Measurements from ENCODE around the gene PAH. TPM values are rescaled to one million over a fixed set of nuclear protein-coding genes. Genes with fewer than 3 reads are reported as not detected.

PAH gene
- total and polyA plus RNA-seq, 12 donors, result 1.7 to 92.5 (median 8.6) TPM

GRCh38 chr12:102910137-102910536 lies 6.9 kb downstream of the PAH start:
- DNase-seq, result no peak
- Histone ChIP-seq H3K27ac (no peak overlapping the region), H3K9me3 (replicated peaks in 1 of 3) (no peaks in the 10 kb centered on the region), H3K27me3 (no peaks in the 10 kb centered on the region), H3K4me1 (replicated peaks in 1 of 2) (no peaks in the 10 kb centered on the region), H3K4me3 (no peak overlapping the region), H3K36me3 (replicated peaks in 1 of 2) (no peaks in the 10 kb centered on the region)
- intact Hi-C loops (cut with DNase I), result no loop called here
- WGBS, 4 donors, result 76 to 90% (median 86%) methylated on average over 7 of the region's 7 CpGs
- no peak for TF ChIP-seq POLR2A (IDR thresholded peaks at IDR 0.05)
- TF ChIP-seq CTCF (IDR thresholded peaks at IDR 0.05), result no peak

DNA sequence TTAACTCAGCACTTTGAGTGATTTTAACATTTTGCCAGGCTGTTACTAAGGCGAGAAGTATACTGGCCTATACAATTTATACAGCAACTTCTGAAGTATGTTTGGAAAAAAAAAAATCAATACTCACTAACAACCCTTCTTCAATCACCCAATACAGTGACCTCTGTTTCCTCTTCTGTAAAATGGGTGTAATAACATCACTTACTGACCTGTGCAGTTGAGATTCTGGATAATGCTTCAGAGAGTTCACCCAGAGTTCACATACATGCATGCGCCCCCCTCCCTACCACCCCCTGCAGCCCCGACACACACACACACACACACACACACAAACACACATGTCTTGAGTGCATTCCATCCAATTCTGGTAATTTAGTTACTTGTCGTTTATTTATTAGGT lies 9.1 kb downstream of the PAH start:
- no peak overlapping the region for H3K27ac ChIP-seq
- 69 to 78% (median 76%) methylated on average over 4 of the region's 4 CpGs for WGBS, 4 donors
- TF ChIP-seq POLR2A (IDR thresholded peaks at IDR 0.05) (no peak), CTCF (IDR thresholded peaks at IDR 0.05) (no peak)
- DNase-seq, result no peak
- intact Hi-C loops (cut with DNase I), result no loop called here
- H3K36me3 ChIP-seq (replicated peaks in 1 of 2), result no peaks in the 10 kb centered on the region
- H3K27me3 ChIP-seq, result no peaks in the 10 kb centered on the region
- H3K4me3 ChIP-seq, result no peak overlapping the region
- no peaks in the 10 kb centered on the region for H3K4me1 ChIP-seq (replicated peaks in 1 of 2)
- H3K9me3 ChIP-seq (replicated peaks in 1 of 3), result no peaks in the 10 kb centered on the region

GRCh38 chr12:102905229-102905628 lies 11.8 kb downstream of the PAH start:
- intact Hi-C loops (cut with DNase I), result no loop called here
- Histone ChIP-seq H3K36me3 (replicated peaks in 1 of 2) (no peaks in the 10 kb centered on the region), H3K9me3 (replicated peaks in 1 of 3) (no peaks in the 10 kb centered on the region), H3K27me3 (no peaks in the 10 kb centered on the region), H3K4me3 (no peak overlapping the region), H3K4me1 (replicated peaks in 1 of 2) (no peaks in the 10 kb centered on the region), H3K27ac (no peak overlapping the region)
- 60 to 69% (median 67%) methylated on average over 3 of the region's 3 CpGs for WGBS, 4 donors
- no peak for TF ChIP-seq POLR2A (IDR thresholded peaks at IDR 0.05)
- no peak for TF ChIP-seq CTCF (IDR thresholded peaks at IDR 0.05)
- no peak for DNase-seq

DNA sequence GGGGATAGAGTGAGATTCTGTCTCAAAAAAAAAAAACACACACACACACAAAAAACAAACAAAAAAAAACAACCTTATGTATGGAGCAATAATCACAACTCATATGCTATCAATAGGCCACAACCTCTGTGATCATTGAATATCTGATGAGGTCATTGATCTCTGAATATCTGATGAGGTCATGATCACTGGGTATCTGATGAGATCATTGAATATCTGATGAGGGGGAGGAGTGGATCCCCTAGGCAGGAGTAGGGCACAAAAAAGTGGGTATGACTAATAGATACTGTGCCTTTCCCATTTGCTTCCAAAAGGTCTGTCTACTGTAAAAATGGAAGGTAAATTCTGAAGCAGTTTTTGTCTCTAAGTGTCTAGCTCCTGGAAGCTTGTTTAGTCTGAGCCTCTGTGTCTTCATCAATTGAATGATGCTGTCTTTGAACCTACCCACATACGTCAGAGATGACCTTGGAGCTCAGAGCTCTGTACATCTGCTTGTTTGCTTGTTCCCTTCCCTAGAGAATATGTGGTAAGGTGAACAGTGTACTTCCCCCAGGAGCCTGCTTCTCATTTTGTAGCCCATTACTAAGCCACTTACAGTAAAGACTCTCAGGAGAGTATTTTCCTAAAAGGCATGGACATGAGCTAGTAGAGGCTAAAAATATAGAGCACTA lies 13.6 kb downstream of the PAH start:
- Histone ChIP-seq H3K9me3 (replicated peaks in 1 of 3) (no peaks in the 10 kb centered on the region), H3K4me1 (replicated peaks in 1 of 2) (no peaks in the 10 kb centered on the region), H3K27me3 (no peaks in the 10 kb centered on the region), H3K36me3 (replicated peaks in 1 of 2) (no peaks in the 10 kb centered on the region), H3K4me3 (no peak overlapping the region), H3K27ac (no peak overlapping the region)
- DNase-seq, result peak in 1 of 7 donors; percentile 10
- TF ChIP-seq POLR2A (IDR thresholded peaks at IDR 0.05), result no peak
- no peak for TF ChIP-seq CTCF (IDR thresholded peaks at IDR 0.05)
- intact Hi-C loops (cut with DNase I), result no loop called here
- 25 to 38% (median 33%) methylated on average over 1 of the region's 1 CpG for WGBS, 4 donors

Data from adrenal gland (tissue), 12 donors.